Measurements from ENCODE around the gene PPP6R2. TPM values are rescaled to one million over a fixed set of nuclear protein-coding genes. Genes with fewer than 3 reads are reported as not detected.

PPP6R2 gene
- polyA plus RNA-seq, 1 donor (not counting 4 experiments of a cell fraction or from before 2014, with no cell fraction given) = 19.8 TPM

DNA sequence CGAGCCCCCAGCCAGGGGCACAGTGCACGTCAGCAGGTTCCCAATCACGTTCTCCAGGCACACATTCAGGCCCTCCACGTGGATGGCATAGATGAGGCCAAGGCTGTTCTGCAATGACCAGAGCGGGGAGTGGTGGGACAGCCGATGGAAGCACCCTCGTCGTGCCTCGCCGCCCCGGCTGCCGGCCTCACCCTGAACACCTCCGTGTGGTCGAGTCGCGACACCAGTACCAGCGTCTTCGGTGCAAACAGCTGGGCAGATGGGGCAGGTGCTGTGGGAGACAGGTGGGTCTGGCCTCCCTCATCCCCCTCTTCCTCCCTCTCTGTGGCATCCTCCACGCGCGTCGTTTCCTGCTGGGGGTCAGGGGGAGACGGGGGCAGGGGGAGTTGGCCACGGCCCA, 124.2 kb downstream of the PPP6R2 start:
- H3K9ac ChIP-seq (ENCODE audit: control insufficient read depth, extremely low read depth, insufficient read depth, low read length) = no peak overlapping the region
- no peak for DNase-seq (ENCODE audit: low read depth, low spot score)
- H3K4me2 ChIP-seq (ENCODE audit: control insufficient read depth, extremely low read depth, insufficient read depth, low read depth, low read length) = no peak overlapping the region
- H4K20me1 ChIP-seq (ENCODE audit: control insufficient read depth, extremely low read depth, insufficient read depth, low read length) = peaks cover 25% of the 10 kb centered on the region
- FAIRE-seq = no peak
- H3K4me3 ChIP-seq (ENCODE audit: control insufficient read depth in 2 of 3, extremely low read depth in 1 of 3, insufficient read depth in 2 of 3, low read depth in 1 of 3, low read length in 3 of 3) = no peak overlapping the region
- peaks cover 11% of the 10 kb centered on the region for H3K9me1 ChIP-seq (ENCODE audit: control insufficient read depth, extremely low read depth, insufficient read depth, low read length)
- H2AFZ ChIP-seq (ENCODE audit: control insufficient read depth, low read length) = no peak overlapping the region
- H3K27ac ChIP-seq (ENCODE audit: control insufficient read depth, insufficient read depth, low read length) = no peak overlapping the region
- peaks cover 36% of the 10 kb centered on the region for H3K79me2 ChIP-seq (ENCODE audit: control insufficient read depth, insufficient read depth, low read length)
- H3K27me3 ChIP-seq (ENCODE audit: control insufficient read depth, extremely low read depth, insufficient read depth, low read length) = no peaks in the 10 kb centered on the region
- TF ChIP-seq EZH2 (IDR thresholded peaks at IDR 0.05; ENCODE audit: low read length) = no peak
- TF ChIP-seq, protein P1, sequence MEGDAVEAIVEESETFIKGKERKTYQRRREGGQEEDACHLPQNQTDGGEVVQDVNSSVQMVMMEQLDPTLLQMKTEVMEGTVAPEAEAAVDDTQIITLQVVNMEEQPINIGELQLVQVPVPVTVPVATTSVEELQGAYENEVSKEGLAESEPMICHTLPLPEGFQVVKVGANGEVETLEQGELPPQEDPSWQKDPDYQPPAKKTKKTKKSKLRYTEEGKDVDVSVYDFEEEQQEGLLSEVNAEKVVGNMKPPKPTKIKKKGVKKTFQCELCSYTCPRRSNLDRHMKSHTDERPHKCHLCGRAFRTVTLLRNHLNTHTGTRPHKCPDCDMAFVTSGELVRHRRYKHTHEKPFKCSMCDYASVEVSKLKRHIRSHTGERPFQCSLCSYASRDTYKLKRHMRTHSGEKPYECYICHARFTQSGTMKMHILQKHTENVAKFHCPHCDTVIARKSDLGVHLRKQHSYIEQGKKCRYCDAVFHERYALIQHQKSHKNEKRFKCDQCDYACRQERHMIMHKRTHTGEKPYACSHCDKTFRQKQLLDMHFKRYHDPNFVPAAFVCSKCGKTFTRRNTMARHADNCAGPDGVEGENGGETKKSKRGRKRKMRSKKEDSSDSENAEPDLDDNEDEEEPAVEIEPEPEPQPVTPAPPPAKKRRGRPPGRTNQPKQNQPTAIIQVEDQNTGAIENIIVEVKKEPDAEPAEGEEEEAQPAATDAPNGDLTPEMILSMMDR (optimal IDR thresholded peaks at IDR 0.05 in 1 of 3, IDR thresholded peaks at IDR 0.05 in 1 of 3, conservative IDR thresholded peaks at IDR 0.05 in 1 of 3; ENCODE audit: extremely low read depth in 1 of 3, insufficient read depth in 2 of 3, low read length in 3 of 3) = no peak
- peaks cover 25 to 44% of the 10 kb centered on the region in 2 experiments for H3K36me3 ChIP-seq (ENCODE audit: control insufficient read depth in 2 of 2, extremely low read depth in 1 of 2, insufficient read depth in 2 of 2, low read length in 2 of 2)
- no peaks in the 10 kb centered on the region for H3K9me3 ChIP-seq (ENCODE audit: control insufficient read depth, low read depth, low read length)
- dilution Hi-C loops (cut with MboI; ENCODE audit: extremely low pct_ligation_motif_present, low sequenced_read_pairs) = no loop called here
- H3K4me1 ChIP-seq (ENCODE audit: control insufficient read depth, extremely low read depth, insufficient read depth, low read length) = peaks cover 32% of the 10 kb centered on the region

DNA sequence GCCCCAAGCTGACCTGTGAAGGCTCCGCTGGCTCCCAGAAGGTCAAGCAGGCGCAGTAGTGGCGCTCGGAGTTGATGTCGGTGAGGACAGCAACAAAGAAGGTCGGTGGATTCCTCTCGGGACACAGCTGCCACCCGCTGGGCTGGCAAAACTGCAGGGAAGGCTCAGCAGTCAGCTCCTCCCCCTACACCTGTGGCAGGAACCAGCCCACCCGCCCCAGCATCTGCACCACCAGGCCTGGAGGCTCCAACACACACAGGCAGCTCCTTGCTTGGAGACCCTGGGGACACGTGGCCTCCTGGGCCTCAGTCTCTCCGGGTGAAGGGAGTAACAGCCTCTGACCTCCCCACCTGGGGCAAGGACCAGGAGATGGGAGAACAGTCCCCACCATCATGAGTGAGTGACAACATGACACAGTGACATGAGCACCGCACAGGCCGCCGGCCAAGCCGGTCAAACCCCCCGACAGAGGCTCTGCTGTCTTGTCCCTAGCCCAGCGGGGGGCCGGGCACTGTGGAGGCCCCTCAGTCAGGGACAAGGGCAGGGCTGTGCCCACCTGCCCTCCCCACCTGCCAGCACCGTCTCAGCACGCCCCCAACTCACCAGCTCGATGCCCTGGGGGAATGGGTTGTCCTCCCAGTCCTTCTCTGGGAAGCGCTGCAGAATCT, 124.8 kb downstream of the PPP6R2 start:
- DNase-seq (ENCODE audit: low read depth, low spot score) (no peak), FAIRE-seq (no peak)
- TF ChIP-seq, protein P1 (optimal IDR thresholded peaks at IDR 0.05 in 1 of 3, IDR thresholded peaks at IDR 0.05 in 1 of 3, conservative IDR thresholded peaks at IDR 0.05 in 1 of 3; ENCODE audit: extremely low read depth in 1 of 3, insufficient read depth in 2 of 3, low read length in 3 of 3) = no peak
- TF ChIP-seq EZH2 (IDR thresholded peaks at IDR 0.05; ENCODE audit: low read length) = no peak
- Histone ChIP-seq H3K36me3 (ENCODE audit: control insufficient read depth in 2 of 2, extremely low read depth in 1 of 2, insufficient read depth in 2 of 2, low read length in 2 of 2) (peaks cover 25 to 49% of the 10 kb centered on the region in 2 experiments), H3K4me1 (ENCODE audit: control insufficient read depth, extremely low read depth, insufficient read depth, low read length) (peaks cover 37% of the 10 kb centered on the region), H3K27me3 (ENCODE audit: control insufficient read depth, extremely low read depth, insufficient read depth, low read length) (no peaks in the 10 kb centered on the region), H3K79me2 (ENCODE audit: control insufficient read depth, insufficient read depth, low read length) (peaks cover 42% of the 10 kb centered on the region), H2AFZ (ENCODE audit: control insufficient read depth, low read length) (no peak overlapping the region), H3K9me3 (ENCODE audit: control insufficient read depth, low read depth, low read length) (no peaks in the 10 kb centered on the region), H3K9me1 (ENCODE audit: control insufficient read depth, extremely low read depth, insufficient read depth, low read length) (peaks cover 13% of the 10 kb centered on the region), H3K4me2 (ENCODE audit: control insufficient read depth, extremely low read depth, insufficient read depth, low read depth, low read length) (no peak overlapping the region), H3K4me3 (ENCODE audit: control insufficient read depth in 2 of 3, extremely low read depth in 1 of 3, insufficient read depth in 2 of 3, low read depth in 1 of 3, low read length in 3 of 3) (no peak overlapping the region), H4K20me1 (ENCODE audit: control insufficient read depth, extremely low read depth, insufficient read depth, low read length) (peaks cover 30% of the 10 kb centered on the region), H3K27ac (ENCODE audit: control insufficient read depth, insufficient read depth, low read length) (no peak overlapping the region), H3K9ac (ENCODE audit: control insufficient read depth, extremely low read depth, insufficient read depth, low read length) (no peak overlapping the region)
- dilution Hi-C loops (cut with MboI; ENCODE audit: extremely low pct_ligation_motif_present, low sequenced_read_pairs) = no loop called here

Measured in keratinocyte (primary cell).